H9 (cell line): ENCODE measurements around the gene CENPV. TPM values are rescaled to one million over a fixed set of nuclear protein-coding genes. Genes with fewer than 3 reads are reported as not detected.
A peak's percentile ranks its signal among the peaks of the same experiment; 100 is the strongest.

Source experiments
- DNase-seq: peaks from one replicate; pipeline ENCODE4 v3.0.0-alpha.2; 2017
- H2AFZ ChIP-seq: one replicate; pipeline ENCODE4 v1.6.1; 2013; ENCODE audit warnings: mild to moderate bottlenecking, low read length, control low read depth, moderate library complexity
- H2AK5ac ChIP-seq: 2 replicates; pipeline ENCODE4 v1.6.1; 2013; ENCODE audit warnings: low read length, control low read depth, mixed read lengths; ENCODE audit not compliant: insufficient read length
- H2BK120ac ChIP-seq: one replicate; pipeline ENCODE4 v1.6.1; 2013; ENCODE audit warnings: low read depth, mild to moderate bottlenecking, low read length, control low read depth, inconsistent platforms; ENCODE audit not compliant: poor library complexity, severe bottlenecking
- H2BK12ac ChIP-seq: 2 replicates; pipeline ENCODE4 v1.6.1; 2013; ENCODE audit warnings: low read length, control low read depth, mixed read lengths, low read depth; ENCODE audit not compliant: insufficient read length
- H2BK15ac ChIP-seq: 2 replicates; pipeline ENCODE4 v1.6.1; 2013; ENCODE audit warnings: low read depth, low read length, control low read depth
- H2BK20ac ChIP-seq: one replicate; pipeline ENCODE4 v1.6.1; 2013; ENCODE audit warnings: low read depth, mild to moderate bottlenecking, low read length, control low read depth, inconsistent platforms; ENCODE audit not compliant: poor library complexity, severe bottlenecking
- H2BK5ac ChIP-seq: 2 replicates; pipeline ENCODE4 v1.6.1; 2013; ENCODE audit warnings: low read length, control low read depth, mixed read lengths; ENCODE audit not compliant: insufficient read length
- H3K14ac ChIP-seq: 2 replicates; pipeline ENCODE4 v1.6.1; 2013; ENCODE audit warnings: low read length, control low read depth; ENCODE audit not compliant: insufficient read depth
- H3K18ac ChIP-seq: 2 replicates; pipeline ENCODE4 v1.6.1; 2013; ENCODE audit warnings: low read depth, mild to moderate bottlenecking, mixed read lengths, low read length, control low read depth; ENCODE audit not compliant: insufficient read length
- H3K23ac ChIP-seq: 2 replicates; pipeline ENCODE4 v1.6.1; 2013; ENCODE audit warnings: low read length, control low read depth, mixed read lengths, low read depth; ENCODE audit not compliant: insufficient read length
- H3K23me2 ChIP-seq: 2 replicates; pipeline ENCODE4 v1.6.1; 2013; ENCODE audit warnings: low read depth, mild to moderate bottlenecking, mixed read lengths, low read length, control low read depth; ENCODE audit not compliant: insufficient read length, poor library complexity, severe bottlenecking
- H3K27ac ChIP-seq: 2 replicates; pipeline ENCODE4 v1.5.1; 2013; ENCODE audit warnings: low read length, control low read depth, mixed read lengths, low read depth; ENCODE audit not compliant: insufficient read length
- H3K27me3 ChIP-seq: 2 replicates; pipeline ENCODE4 v1.6.1; 2013; ENCODE audit warnings: low read length, control low read depth, inconsistent platforms; ENCODE audit not compliant: insufficient read depth
- H3K4ac ChIP-seq: 2 replicates; pipeline ENCODE4 v1.6.1; 2013; ENCODE audit warnings: low read depth, mild to moderate bottlenecking, control low read depth, inconsistent platforms, low read length, moderate library complexity
- H3K4me1 ChIP-seq: 2 replicates; pipeline ENCODE4 v1.6.1; 2013; ENCODE audit warnings: low read length, control low read depth, inconsistent platforms; ENCODE audit not compliant: insufficient read depth
- H3K4me2 ChIP-seq: 2 replicates; pipeline ENCODE4 v1.6.1; 2013; ENCODE audit warnings: low read length, control low read depth, mixed read lengths; ENCODE audit not compliant: insufficient read length, insufficient read depth
- H3K56ac ChIP-seq: 2 replicates; pipeline ENCODE4 v1.6.1; 2013; ENCODE audit warnings: low read depth, mild to moderate bottlenecking, mixed read lengths, low read length, control low read depth; ENCODE audit not compliant: insufficient read length
- H3K79me1 ChIP-seq: 2 replicates; pipeline ENCODE4 v1.6.1; 2013; ENCODE audit warnings: low read depth, mild to moderate bottlenecking, moderate library complexity, low read length, control low read depth, inconsistent platforms; ENCODE audit not compliant: insufficient read depth, poor library complexity, severe bottlenecking
- H3K79me2 ChIP-seq: 2 replicates; pipeline ENCODE4 v1.6.1; 2013; ENCODE audit warnings: low read length, control low read depth, inconsistent platforms; ENCODE audit not compliant: insufficient read depth
- H3K9ac ChIP-seq: 2 replicates; pipeline ENCODE4 v1.6.1; 2013; ENCODE audit warnings: low read length, control low read depth, mixed read lengths; ENCODE audit not compliant: insufficient read length; ENCODE audit errors: extremely low read depth
- H3K9me3 ChIP-seq: one replicate; pipeline ENCODE4 v1.6.1; 2013; ENCODE audit warnings: low read depth, low read length, inconsistent platforms; ENCODE audit not compliant: control insufficient read depth
- H3T11ph ChIP-seq: one replicate; pipeline ENCODE4 v1.6.1; 2013; ENCODE audit warnings: mild to moderate bottlenecking, low read length, control low read depth, inconsistent platforms
- H4K20me1 ChIP-seq: one replicate; pipeline ENCODE4 v1.6.1; 2013; ENCODE audit not compliant: control insufficient read depth, insufficient read length, insufficient read depth
- H4K5ac ChIP-seq: 2 replicates; pipeline ENCODE4 v1.6.1; 2013; ENCODE audit warnings: low read depth, mild to moderate bottlenecking, mixed read lengths, low read length, control low read depth; ENCODE audit not compliant: insufficient read length
- H4K8ac ChIP-seq: replicated peaks from 2 replicates; pipeline ENCODE4 v1.6.1; 2013; ENCODE audit warnings: low read length, control low read depth, mixed read lengths, low read depth; ENCODE audit not compliant: insufficient read length
- H4K91ac ChIP-seq: 2 replicates; pipeline ENCODE4 v1.6.1; 2013; ENCODE audit warnings: low read depth, mild to moderate bottlenecking, moderate library complexity, mixed read lengths, low read length, control low read depth; ENCODE audit not compliant: insufficient read length
- H3K27ac Mint-ChIP-seq, 3 experiments: 2 replicates in 2 of 3; 3 replicates in 1 of 3; pipeline ENCODE4 v1.8.0; 2020 to 2021; ENCODE audit warnings: mixed read lengths in 3 of 3, mild to moderate bottlenecking in 1 of 3, moderate library complexity in 1 of 3
- H3K27me3 Mint-ChIP-seq: 2 replicates; pipeline ENCODE4 v1.8.0; 2021; ENCODE audit warnings: low read depth, mild to moderate bottlenecking, moderate library complexity, mixed read lengths
- H3K36me3 Mint-ChIP-seq, 3 experiments: 2 replicates in 2 of 3; 3 replicates in 1 of 3; pipeline ENCODE4 v1.8.0; 2020 to 2021; ENCODE audit warnings: low read depth in 3 of 3, mixed read lengths in 3 of 3; ENCODE audit not compliant: insufficient read depth in 1 of 3
- H3K4me1 Mint-ChIP-seq, 2 experiments: 2 replicates each; pipeline ENCODE4 v1.8.0; 2020; ENCODE audit warnings: mixed read lengths in 2 of 2
- H3K4me3 Mint-ChIP-seq, 2 experiments: 2 replicates in 1 of 2; 3 replicates in 1 of 2; pipeline ENCODE4 v1.8.0; 2020 to 2021; ENCODE audit warnings: mild to moderate bottlenecking in 2 of 2, mixed read lengths in 2 of 2, moderate library complexity in 1 of 2
- H3K9me3 Mint-ChIP-seq, 2 experiments: 2 replicates in 1 of 2; 3 replicates in 1 of 2; pipeline ENCODE4 v1.8.0; 2020; ENCODE audit warnings: mild to moderate bottlenecking in 2 of 2, mixed read lengths in 2 of 2, moderate library complexity in 1 of 2
- CTCF ChIP-seq: fragments of 200-600 bp; sonication (generic); conservative IDR thresholded peaks from 3 replicates; pipeline ENCODE4 v1.8.0; 2021; ENCODE audit warnings: antibody characterized with exemption, mild to moderate bottlenecking
- WGBS: extraction: QIAGEN DNeasy Blood & Tissue Kit; methylation state at CpG from one replicate; pipeline ENCODE4 v1.1.7; 2013; ENCODE audit warnings: missing lambda C conversion rate, low lambda C conversion rate, mixed read lengths; ENCODE audit not compliant: insufficient read length; ENCODE audit errors: extremely low coverage; 5-methylcytosine and 5-hydroxymethylcytosine counted together
- total RNA-seq: library from RNA; stranded (reverse); gene quantifications from 2 replicates; pipeline ENCODE4 v1.2.1, GENCODE V29; 2021

The CENPV gene
- total RNA-seq, 1 experiment from 2014 or later = 200 TPM

GRCh38 chr17:16384557-16384956 is 31.3 kb upstream of the CENPV start:
- H4K20me1 ChIP-seq = no peaks in the 10 kb centered on the region
- H4K8ac ChIP-seq = no peak overlapping the region
- no peak overlapping the region for H2BK5ac ChIP-seq
- Mint-ChIP-seq H3K27ac (peak overlapping the region in 1 of 3 experiments; percentile 69; a peak in 3 of 7 replicates), H3K4me3 (no peak overlapping the region), H3K4me1 (peaks cover 21 to 31% of the 10 kb centered on the region in 2 experiments), H3K9me3 (peaks cover 2 to 3% of the 10 kb centered on the region in 2 experiments; a peak in 2 of 5 replicates), H3K36me3 (peaks cover 24 to 33% (median 28%) of the 10 kb centered on the region in 3 experiments; a peak in 6 of 7 replicates), H3K27me3 (no peaks in the 10 kb centered on the region)
- no peak overlapping the region for H4K91ac ChIP-seq
- H2BK20ac ChIP-seq = no peak overlapping the region
- no peak overlapping the region for H3K56ac ChIP-seq
- H3K23me2 ChIP-seq = peaks cover 7% of the 10 kb centered on the region
- no peak overlapping the region for H3K14ac ChIP-seq
- H3K18ac ChIP-seq = no peak overlapping the region
- WGBS = no CpG with 5 or more reads among the region's 5 CpGs
- no peak overlapping the region for H3T11ph ChIP-seq
- H2AFZ ChIP-seq = no peak overlapping the region
- H3K79me1 ChIP-seq = peaks cover 3% of the 10 kb centered on the region
- no peak overlapping the region for H3K4ac ChIP-seq
- no peak overlapping the region for H3K9ac ChIP-seq
- H3K79me2 ChIP-seq = peaks cover 7% of the 10 kb centered on the region; the same call in 1 of the 2 replicates
- H4K5ac ChIP-seq = no peak overlapping the region
- DNase-seq = no peak
- H3K9me3 ChIP-seq = no peaks in the 10 kb centered on the region
- no peak for TF ChIP-seq CTCF
- no peak overlapping the region for H3K23ac ChIP-seq
- H2AK5ac ChIP-seq = no peak overlapping the region
- no peaks in the 10 kb centered on the region for H3K27me3 ChIP-seq
- H2BK120ac ChIP-seq = no peak overlapping the region
- H3K4me1 ChIP-seq = no peaks in the 10 kb centered on the region
- H2BK15ac ChIP-seq = no peak overlapping the region
- no peak overlapping the region for H3K4me2 ChIP-seq
- no peak overlapping the region for H3K27ac ChIP-seq
- H2BK12ac ChIP-seq = no peak overlapping the region
